ENCODE results near the gene FGD6. TPM values are rescaled to one million over a fixed set of nuclear protein-coding genes. Genes with fewer than 3 reads are reported as not detected.

Gene FGD6
- total and polyA plus RNA-seq, 11 donors: 2.8 to 29.1 (median 18.5) TPM

DNA sequence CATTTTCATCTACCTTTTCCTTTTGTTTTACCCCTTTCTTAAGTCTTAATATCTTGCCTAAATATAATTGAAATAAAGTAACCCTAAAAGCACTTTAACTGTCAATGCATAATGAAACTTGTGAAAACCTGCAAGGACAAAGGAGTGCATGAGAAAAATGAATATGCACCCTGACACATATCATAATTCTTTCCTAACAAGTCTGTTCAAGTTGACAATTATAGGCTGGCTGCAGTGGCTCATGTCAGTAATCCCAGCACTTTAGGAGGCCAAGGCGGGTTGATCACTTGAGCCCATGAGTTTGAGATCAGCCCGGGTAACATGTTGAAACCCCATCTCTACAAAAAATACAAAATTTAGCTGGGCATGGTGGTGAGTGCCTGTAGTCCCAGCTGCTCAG is 65.4 kb downstream of the FGD6 start:
- Histone ChIP-seq H3K4me1 (no peaks in the 10 kb centered on the region), H3K4me3 (no peak overlapping the region), H3K36me3 (peaks cover 0 to 9% (median 0%) of the 10 kb centered on the region in 9 donors), H3K27me3 (no peaks in the 10 kb centered on the region), H3K9me3 (no peaks in the 10 kb centered on the region), H3K27ac (no peak overlapping the region)
- 85 to 98% (median 91%) methylated on average over 2 of the region's 2 CpGs for WGBS, 4 donors
- no peak for TF ChIP-seq POLR2A (IDR thresholded peaks at IDR 0.05)
- DNase-seq (no peak), ATAC-seq (no peak)
- intact Hi-C loops (cut with DNase I): no loop called here

DNA sequence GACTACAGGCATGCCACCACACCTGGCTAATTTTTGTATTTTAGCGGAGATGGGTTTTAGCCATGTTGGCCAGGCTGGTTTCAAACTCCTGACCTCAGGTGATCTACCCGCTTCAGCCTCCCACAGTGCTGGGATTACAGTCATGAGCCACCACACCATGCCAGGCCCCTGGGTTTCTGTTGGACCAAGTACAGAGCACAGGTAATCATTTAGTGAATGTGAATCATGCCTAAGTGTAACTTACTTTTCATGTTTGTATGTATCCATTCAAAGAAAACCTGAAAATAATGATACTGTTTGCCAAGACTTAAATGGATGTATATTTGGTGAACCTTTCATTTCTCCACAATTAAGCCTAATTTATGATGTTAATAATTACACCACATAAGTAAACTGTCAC is 65.9 kb downstream of the FGD6 start:
- Histone ChIP-seq H3K4me3 (no peak overlapping the region), H3K4me1 (no peaks in the 10 kb centered on the region), H3K27ac (no peak overlapping the region), H3K36me3 (peaks cover 0 to 9% (median 0%) of the 10 kb centered on the region in 9 donors), H3K27me3 (no peaks in the 10 kb centered on the region), H3K9me3 (no peaks in the 10 kb centered on the region)
- intact Hi-C loops (cut with DNase I): no loop called here
- DNase-seq: no peak
- no peak for ATAC-seq
- WGBS, 4 donors: 95 to 100% (median 98%) methylated on average over 2 of the region's 2 CpGs
- TF ChIP-seq, protein P1, sequence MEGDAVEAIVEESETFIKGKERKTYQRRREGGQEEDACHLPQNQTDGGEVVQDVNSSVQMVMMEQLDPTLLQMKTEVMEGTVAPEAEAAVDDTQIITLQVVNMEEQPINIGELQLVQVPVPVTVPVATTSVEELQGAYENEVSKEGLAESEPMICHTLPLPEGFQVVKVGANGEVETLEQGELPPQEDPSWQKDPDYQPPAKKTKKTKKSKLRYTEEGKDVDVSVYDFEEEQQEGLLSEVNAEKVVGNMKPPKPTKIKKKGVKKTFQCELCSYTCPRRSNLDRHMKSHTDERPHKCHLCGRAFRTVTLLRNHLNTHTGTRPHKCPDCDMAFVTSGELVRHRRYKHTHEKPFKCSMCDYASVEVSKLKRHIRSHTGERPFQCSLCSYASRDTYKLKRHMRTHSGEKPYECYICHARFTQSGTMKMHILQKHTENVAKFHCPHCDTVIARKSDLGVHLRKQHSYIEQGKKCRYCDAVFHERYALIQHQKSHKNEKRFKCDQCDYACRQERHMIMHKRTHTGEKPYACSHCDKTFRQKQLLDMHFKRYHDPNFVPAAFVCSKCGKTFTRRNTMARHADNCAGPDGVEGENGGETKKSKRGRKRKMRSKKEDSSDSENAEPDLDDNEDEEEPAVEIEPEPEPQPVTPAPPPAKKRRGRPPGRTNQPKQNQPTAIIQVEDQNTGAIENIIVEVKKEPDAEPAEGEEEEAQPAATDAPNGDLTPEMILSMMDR (IDR thresholded peaks at IDR 0.05): no peak
- TF ChIP-seq POLR2A (IDR thresholded peaks at IDR 0.05): no peak

DNA sequence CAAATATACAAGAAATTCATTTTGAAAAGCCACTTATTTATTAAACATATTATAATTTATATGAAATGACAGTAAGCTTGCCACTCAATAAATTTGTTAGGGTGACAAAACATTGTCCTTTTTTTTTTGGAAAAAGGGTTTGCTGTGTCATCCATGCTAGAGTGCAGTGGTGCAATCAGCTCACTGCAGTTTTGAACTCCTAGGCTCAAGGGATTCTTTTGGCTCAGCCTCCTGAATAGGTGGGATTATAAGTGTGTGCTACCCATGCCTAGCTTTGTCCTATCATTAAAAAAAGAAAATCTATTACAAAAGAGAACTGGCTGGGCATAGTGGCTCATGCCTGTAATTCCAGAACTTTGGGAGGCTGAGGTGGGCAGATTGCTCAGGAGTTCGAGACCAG is 66.8 kb downstream of the FGD6 start:
- no peak for TF ChIP-seq POLR2A (IDR thresholded peaks at IDR 0.05)
- TF ChIP-seq, protein P1 (IDR thresholded peaks at IDR 0.05): no peak
- intact Hi-C loops (cut with DNase I): no loop called here
- H3K9me3 ChIP-seq: no peaks in the 10 kb centered on the region
- H3K36me3 ChIP-seq: peaks cover 0 to 9% (median 0%) of the 10 kb centered on the region in 9 donors
- WGBS, 4 donors: 94 to 100% (median 98%) methylated on average over 1 of the region's 1 CpG
- no peaks in the 10 kb centered on the region for H3K27me3 ChIP-seq
- H3K27ac ChIP-seq: no peak overlapping the region
- H3K4me3 ChIP-seq: no peak overlapping the region
- H3K4me1 ChIP-seq: no peaks in the 10 kb centered on the region
- DNase-seq: no peak
- ATAC-seq: no peak

DNA sequence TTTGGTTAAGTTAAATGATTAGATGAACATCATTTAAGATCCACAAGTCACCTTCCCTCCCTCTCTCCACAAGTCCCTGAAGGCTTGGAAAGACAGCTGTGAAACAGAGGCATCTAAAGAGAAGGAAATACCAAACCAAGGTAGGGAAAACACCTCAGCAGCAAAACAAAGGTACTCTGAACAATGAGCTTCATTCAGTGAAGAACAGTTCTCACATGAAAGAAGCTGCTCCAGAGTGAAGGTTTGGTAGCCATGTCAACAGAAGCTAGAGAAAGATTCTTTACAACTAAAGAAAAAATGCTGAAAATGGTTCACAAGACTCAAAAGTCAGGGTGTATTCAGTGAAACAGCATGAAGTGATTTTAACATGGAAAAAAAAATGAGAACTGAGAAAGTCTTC is 69.4 kb downstream of the FGD6 start:
- H3K4me1 ChIP-seq: peaks cover 0 to 17% (median 12%) of the 10 kb centered on the region in 12 donors
- no peaks in the 10 kb centered on the region for H3K27me3 ChIP-seq
- no peak for DNase-seq
- TF ChIP-seq, protein P1 (IDR thresholded peaks at IDR 0.05): no peak
- no peak for TF ChIP-seq POLR2A (IDR thresholded peaks at IDR 0.05)
- H3K4me3 ChIP-seq: no peak overlapping the region
- H3K27ac ChIP-seq: no peak overlapping the region
- ATAC-seq: no peak
- no peaks in the 10 kb centered on the region for H3K9me3 ChIP-seq
- intact Hi-C loops (cut with DNase I): loop anchor here in 3 of 10 donors (5.0 to 10.0 kb wide), 2 partner anchors 67 to 69 kb away; partner anchors contain the start of genes FGD6 (in 3 of the 3) and VEZT (in 3 of the 3)
- H3K36me3 ChIP-seq: peaks cover 0 to 5% (median 0%) of the 10 kb centered on the region in 9 donors

DNA sequence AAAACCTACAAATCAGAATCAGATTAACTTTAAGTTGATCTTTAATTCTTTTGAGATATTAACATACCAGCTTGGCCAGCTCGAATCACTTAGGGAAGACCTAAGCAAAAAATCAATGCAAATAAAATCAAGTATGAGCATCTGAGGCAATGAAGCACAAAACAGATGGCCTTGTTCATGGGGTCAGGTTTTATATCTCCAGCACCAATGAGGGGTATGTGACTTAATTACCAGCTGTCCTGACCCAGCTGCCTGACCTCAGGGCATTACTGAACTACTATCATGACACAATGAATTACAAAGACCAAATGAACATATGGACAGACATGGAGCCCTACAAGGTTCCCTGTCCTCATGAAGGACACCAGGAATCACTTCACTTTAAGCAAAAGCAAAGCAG is 70.5 kb downstream of the FGD6 start:
- no peak overlapping the region for H3K27ac ChIP-seq
- WGBS, 4 donors: 84 to 94% (median 89%) methylated on average over 1 of the region's 1 CpG
- H3K27me3 ChIP-seq: no peaks in the 10 kb centered on the region
- no peaks in the 10 kb centered on the region for H3K9me3 ChIP-seq
- H3K4me3 ChIP-seq: no peak overlapping the region
- ATAC-seq (no peak), DNase-seq (no peak)
- peaks cover 0 to 5% (median 0%) of the 10 kb centered on the region in 9 donors for H3K36me3 ChIP-seq
- TF ChIP-seq POLR2A (IDR thresholded peaks at IDR 0.05): no peak
- TF ChIP-seq, protein P1 (IDR thresholded peaks at IDR 0.05): no peak
- intact Hi-C loops (cut with DNase I): loop anchor here in 3 of 10 donors (5.0 to 10.0 kb wide), 2 partner anchors 68 to 71 kb away; partner anchors contain the start of genes FGD6 (in 3 of the 3) and VEZT (in 3 of the 3)
- peaks cover 0 to 24% (median 17%) of the 10 kb centered on the region in 12 donors for H3K4me1 ChIP-seq
